Measurements from ENCODE around the gene EFR3B. TPM values are rescaled to one million over a fixed set of nuclear protein-coding genes. Genes with fewer than 3 reads are reported as not detected.
"Not testable (repeated sequence)": the region's sequence is repeated elsewhere in the genome, so short reads cannot be mapped to it uniquely, and the experiment has no call there.

EFR3B gene
- total and polyA plus RNA-seq, 2 of the 13 experiments (the other 11 are each of a cell fraction or from before 2014, with no cell fraction given): 0.42 TPM

- POLR2A ChIA-PET: no interaction called here
- Histone ChIP-seq H3K79me2 (ENCODE audit: insufficient read depth, low read length) (no peaks in the 10 kb centered on the region), H3K27ac (ENCODE audit: extremely low read length, insufficient read depth, low read length) (no peak overlapping the region), H3K4me1 (ENCODE audit: insufficient read depth, low read length) (no peaks in the 10 kb centered on the region), H3K9ac (ENCODE audit: insufficient read depth, low read depth, low read length) (no peak overlapping the region), H3K4me3 (replicated peaks in 1 of 3; ENCODE audit: insufficient read depth in 1 of 3, low read depth in 2 of 3, low read length in 3 of 3) (no peak overlapping the region), H3K27me3 (ENCODE audit: control insufficient read depth in 1 of 2, insufficient read depth in 2 of 2, low read length in 2 of 2) (peaks cover 3 to 27% of the 10 kb centered on the region in 2 experiments; a peak in 3 of 5 replicates), H2AFZ (ENCODE audit: low read length) (no peak overlapping the region), H4K20me1 (ENCODE audit: insufficient read depth, low read length) (no peaks in the 10 kb centered on the region), H3K9me3 (ENCODE audit: low read length) (no peaks in the 10 kb centered on the region), H3K36me3 (replicated peaks in 1 of 2; ENCODE audit: control insufficient read depth in 1 of 2, insufficient read depth in 2 of 2, low read length in 2 of 2) (no peaks in the 10 kb centered on the region), H3K4me2 (ENCODE audit: low read depth, low read length) (no peak overlapping the region)
- DNase-seq (ENCODE audit: low spot score) (no peak), FAIRE-seq (no peak), ATAC-seq (no peak)
- CTCF ChIA-PET (ENCODE audit: low intra/inter-chr PET ratio, low total read pairs): no interaction called here
- TF ChIP-seq XRCC5 (optimal IDR thresholded peaks at IDR 0.05; ENCODE audit: low read length): no peak
- no peak for TF ChIP-seq ZNF460 (CRISPR knock-in tag; IDR thresholded peaks at IDR 0.05; ENCODE audit: borderline replicate concordance)
- TF ChIP-seq XBP1 (CRISPR knock-in tag; IDR thresholded peaks at IDR 0.05): no peak
- TF ChIP-seq PTBP1 (IDR thresholded peaks at IDR 0.05; ENCODE audit: low read depth, low read length, poor library complexity, severe bottlenecking): no peak
- no peak for TF ChIP-seq ZNF432 (CRISPR knock-in tag; IDR thresholded peaks at IDR 0.05; ENCODE audit: borderline replicate concordance)
- TF ChIP-seq MED8 (CRISPR knock-in tag; IDR thresholded peaks at IDR 0.05; ENCODE audit: insufficient replicate concordance): no peak
- no peak for TF ChIP-seq U2AF2 (IDR thresholded peaks at IDR 0.05; ENCODE audit: low read depth, low read length)
- TF ChIP-seq, protein P1, sequence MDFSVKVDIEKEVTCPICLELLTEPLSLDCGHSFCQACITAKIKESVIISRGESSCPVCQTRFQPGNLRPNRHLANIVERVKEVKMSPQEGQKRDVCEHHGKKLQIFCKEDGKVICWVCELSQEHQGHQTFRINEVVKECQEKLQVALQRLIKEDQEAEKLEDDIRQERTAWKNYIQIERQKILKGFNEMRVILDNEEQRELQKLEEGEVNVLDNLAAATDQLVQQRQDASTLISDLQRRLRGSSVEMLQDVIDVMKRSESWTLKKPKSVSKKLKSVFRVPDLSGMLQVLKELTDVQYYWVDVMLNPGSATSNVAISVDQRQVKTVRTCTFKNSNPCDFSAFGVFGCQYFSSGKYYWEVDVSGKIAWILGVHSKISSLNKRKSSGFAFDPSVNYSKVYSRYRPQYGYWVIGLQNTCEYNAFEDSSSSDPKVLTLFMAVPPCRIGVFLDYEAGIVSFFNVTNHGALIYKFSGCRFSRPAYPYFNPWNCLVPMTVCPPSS (IDR thresholded peaks at IDR 0.05): no peak
- TF ChIP-seq ZBTB38 (CRISPR knock-in tag; IDR thresholded peaks at IDR 0.05): no peak
- TF ChIP-seq CERS6 (CRISPR knock-in tag; IDR thresholded peaks at IDR 0.05): no peak
- 71% methylated on average over 4 of the region's 4 CpGs for WGBS (ENCODE audit: low lambda C conversion rate)
- in situ Hi-C loops (cut with HindIII; ENCODE audit: extremely low pct_ligation_motif_present, low pct_unique_long_range_greater_than_20kb) (loop anchor here (25.0 kb wide), 1 partner anchor 714 kb away; no protein-coding TSS in a partner anchor), intact Hi-C loops (cut with micrococcal nuclease; ENCODE audit: unreplicated experiment) (loop anchor here (5.0 kb wide), 1 partner anchor 71 kb away; no protein-coding TSS in a partner anchor)
- BruUV-seq (replicated peaks): no TSS peak
These were observed 84.1 kb downstream of the EFR3B start for GRCh38 chr2:25125976-25126375.

- DNase-seq (ENCODE audit: low spot score); H3K9ac ChIP-seq (ENCODE audit: insufficient read depth, low read depth, low read length); H3K4me1 ChIP-seq (ENCODE audit: insufficient read depth, low read length); H3K9me3 ChIP-seq (ENCODE audit: low read length); H4K20me1 ChIP-seq (ENCODE audit: insufficient read depth, low read length); H3K79me2 ChIP-seq (ENCODE audit: insufficient read depth, low read length); FAIRE-seq; POLR2A ChIA-PET; H3K4me2 ChIP-seq (ENCODE audit: low read depth, low read length); H2AFZ ChIP-seq (ENCODE audit: low read length); H3K27ac ChIP-seq (ENCODE audit: extremely low read length, insufficient read depth, low read length); H3K4me3 ChIP-seq (replicated peaks in 1 of 3; ENCODE audit: insufficient read depth in 1 of 3, low read depth in 2 of 3, low read length in 3 of 3); ATAC-seq; BruUV-seq (replicated peaks); H3K36me3 ChIP-seq (replicated peaks in 1 of 2; ENCODE audit: control insufficient read depth in 1 of 2, insufficient read depth in 2 of 2, low read length in 2 of 2): not testable (repeated sequence)
- in situ Hi-C loops (cut with HindIII; ENCODE audit: extremely low pct_ligation_motif_present, low pct_unique_long_range_greater_than_20kb) (loop anchor here (25.0 kb wide), 1 partner anchor 715 kb away; no protein-coding TSS in a partner anchor), intact Hi-C loops (cut with micrococcal nuclease; ENCODE audit: unreplicated experiment) (loop anchor here (5.0 kb wide), 1 partner anchor 70 kb away; no protein-coding TSS in a partner anchor)
- H3K27me3 ChIP-seq (ENCODE audit: control insufficient read depth in 1 of 2, insufficient read depth in 2 of 2, low read length in 2 of 2): peaks cover 4 to 21% of the 10 kb centered on the region in 2 experiments; a peak in 3 of 5 replicates
- CTCF ChIA-PET (ENCODE audit: low intra/inter-chr PET ratio, low total read pairs): interaction anchor here (5.2 kb wide), 1 partner anchor 152 kb away, joined by 47 read pairs; no protein-coding TSS in a partner anchor
- 41% methylated on average over 3 of the region's 3 CpGs for WGBS (ENCODE audit: low lambda C conversion rate)
These were observed 85.2 kb downstream of the EFR3B start for GRCh38 chr2:25127071-25127470.
